Lower leg skin (tissue), 4 donors: ENCODE measurements around the gene ANO10. TPM values are rescaled to one million over a fixed set of nuclear protein-coding genes. Genes with fewer than 3 reads are reported as not detected.

Source experiments
- DNase-seq, 2 donors: peaks; one replicate each; pipeline ENCODE4 v3.0.0-alpha.2; 2019; ENCODE audit warnings: low spot score in 2 of 2
- H3K4me3 ChIP-seq: fragments of 200-600 bp; sonication (generic); 2 replicates; pipeline ENCODE4 v1.5.1; 2017; ENCODE audit warnings: mild to moderate bottlenecking, low read depth; ENCODE audit not compliant: poor library complexity, severe bottlenecking
- POLR2A ChIP-seq, 2 donors: fragments of 450-650 bp; IDR thresholded peaks; one replicate each; pipeline ENCODE4 v1.6.1; 2016 to 2017; ENCODE audit warnings: antibody characterized with exemption in 2 of 2, mild to moderate bottlenecking in 1 of 2, moderate library complexity in 1 of 2
- WGBS, 2 donors: methylation state at CpG; one replicate each; pipeline ENCODE4 v1.1.5; 2018; 5-methylcytosine and 5-hydroxymethylcytosine counted together
- intact Hi-C: fragments of 100-400 bp; cut with DNase I; formaldehyde crosslinking; loops from one replicate; pipeline ENCODE4 v1.15.0; 2023; ENCODE audit warnings: low total_unique reads
- total RNA-seq, 4 donors: library from RNA; depleted of rRNA; stranded (reverse); fragments of >200 nt; gene quantifications; one replicate each; pipeline ENCODE4 v1.1.0, GENCODE V29; 2016
- TF ChIP-seq, protein P1 (sequence below), 3 donors: fragments of 450-650 bp; IDR thresholded peaks; one replicate each; pipeline ENCODE4 v1.5.1; 2016; ENCODE audit warnings: antibody characterized with exemption in 3 of 3, mild to moderate bottlenecking in 3 of 3, moderate library complexity in 2 of 3

The ANO10 gene
- total RNA-seq, 4 donors from 2014 or later = 31.6 to 41.5 (median 37.5) TPM

DNA sequence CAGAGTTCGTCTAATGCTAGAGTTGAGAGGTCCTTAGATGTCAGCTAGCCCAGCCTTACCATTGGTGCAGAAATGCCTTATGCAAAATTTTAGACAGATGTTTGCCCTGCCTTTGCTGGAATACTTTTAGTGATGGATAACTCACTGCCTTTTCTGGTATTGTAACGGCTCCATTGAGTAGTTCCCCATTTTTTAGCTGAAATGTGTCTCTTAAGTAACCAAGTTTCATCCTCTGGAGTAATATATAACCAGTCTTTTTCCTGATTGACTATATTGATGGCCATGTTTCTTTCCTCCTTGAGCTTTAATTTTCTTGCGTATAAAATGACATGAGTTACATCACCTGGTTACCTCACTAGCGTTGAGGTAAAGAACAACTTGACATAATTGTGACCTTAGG is 290.4 kb downstream of the ANO10 start:
- intact Hi-C loops = no loop called here
- WGBS, 2 donors = 70 to 72% methylated on average over 4 of the region's 4 CpGs
- DNase-seq = no peak
- no peak for TF ChIP-seq POLR2A (IDR thresholded peaks at IDR 0.05)
- TF ChIP-seq, protein P1, sequence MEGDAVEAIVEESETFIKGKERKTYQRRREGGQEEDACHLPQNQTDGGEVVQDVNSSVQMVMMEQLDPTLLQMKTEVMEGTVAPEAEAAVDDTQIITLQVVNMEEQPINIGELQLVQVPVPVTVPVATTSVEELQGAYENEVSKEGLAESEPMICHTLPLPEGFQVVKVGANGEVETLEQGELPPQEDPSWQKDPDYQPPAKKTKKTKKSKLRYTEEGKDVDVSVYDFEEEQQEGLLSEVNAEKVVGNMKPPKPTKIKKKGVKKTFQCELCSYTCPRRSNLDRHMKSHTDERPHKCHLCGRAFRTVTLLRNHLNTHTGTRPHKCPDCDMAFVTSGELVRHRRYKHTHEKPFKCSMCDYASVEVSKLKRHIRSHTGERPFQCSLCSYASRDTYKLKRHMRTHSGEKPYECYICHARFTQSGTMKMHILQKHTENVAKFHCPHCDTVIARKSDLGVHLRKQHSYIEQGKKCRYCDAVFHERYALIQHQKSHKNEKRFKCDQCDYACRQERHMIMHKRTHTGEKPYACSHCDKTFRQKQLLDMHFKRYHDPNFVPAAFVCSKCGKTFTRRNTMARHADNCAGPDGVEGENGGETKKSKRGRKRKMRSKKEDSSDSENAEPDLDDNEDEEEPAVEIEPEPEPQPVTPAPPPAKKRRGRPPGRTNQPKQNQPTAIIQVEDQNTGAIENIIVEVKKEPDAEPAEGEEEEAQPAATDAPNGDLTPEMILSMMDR (IDR thresholded peaks at IDR 0.05) = no peak
- H3K4me3 ChIP-seq = no peak overlapping the region

DNA sequence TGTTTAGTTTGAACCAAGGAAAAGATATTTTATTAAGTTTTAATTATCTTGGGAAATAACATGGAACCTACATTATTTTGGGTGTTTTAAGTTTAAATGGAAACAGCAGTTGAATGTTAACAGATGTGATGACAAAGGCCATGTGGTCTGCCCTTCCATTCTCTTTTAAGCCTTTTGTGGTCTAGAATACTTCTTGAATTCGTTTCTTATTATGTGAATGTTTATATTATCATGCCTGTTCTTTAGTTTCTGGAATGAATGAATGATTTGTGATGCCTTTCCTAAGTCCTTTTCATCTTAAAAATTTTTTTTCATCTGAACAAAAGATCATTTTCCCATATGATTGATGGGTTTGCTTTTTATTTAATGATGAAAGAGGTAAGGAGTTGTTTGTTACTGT is 290.8 kb downstream of the ANO10 start:
- TF ChIP-seq POLR2A (IDR thresholded peaks at IDR 0.05) = no peak
- TF ChIP-seq, protein P1 (IDR thresholded peaks at IDR 0.05) = no peak
- no peak overlapping the region for H3K4me3 ChIP-seq
- 50 to 52% methylated on average over 1 of the region's 1 CpG for whole genome bisulfite sequencing, 2 donors
- no peak for DNase-seq
- intact Hi-C loops = no loop called here

DNA sequence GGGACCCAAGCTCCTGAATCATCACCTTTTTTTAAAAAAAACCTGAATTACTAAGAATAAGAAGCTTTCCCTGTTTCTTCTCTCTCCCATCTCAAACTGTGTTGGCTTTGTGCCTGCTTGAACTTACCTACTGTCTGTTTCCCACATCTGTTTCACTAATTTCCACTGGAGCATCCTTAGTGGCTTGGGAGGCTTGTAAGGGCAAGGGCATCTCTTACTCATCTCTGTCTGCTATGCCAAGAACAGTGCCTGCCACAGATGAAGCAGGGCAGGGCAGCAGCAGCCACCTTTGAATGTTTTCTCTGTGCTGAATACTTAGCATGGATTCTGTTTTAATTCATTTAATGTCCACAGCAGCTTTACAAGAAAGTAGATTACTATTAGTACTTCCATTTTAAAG is 293.2 kb downstream of the ANO10 start:
- no peak for DNase-seq
- intact Hi-C loops = no loop called here
- H3K4me3 ChIP-seq = no peak overlapping the region
- TF ChIP-seq, protein P1 (IDR thresholded peaks at IDR 0.05) = no peak
- TF ChIP-seq POLR2A (IDR thresholded peaks at IDR 0.05) = no peak

- DNase-seq = no peak
These were observed 294.2 kb downstream of the ANO10 start for GRCh38 chr3:43327582-43327979.

DNA sequence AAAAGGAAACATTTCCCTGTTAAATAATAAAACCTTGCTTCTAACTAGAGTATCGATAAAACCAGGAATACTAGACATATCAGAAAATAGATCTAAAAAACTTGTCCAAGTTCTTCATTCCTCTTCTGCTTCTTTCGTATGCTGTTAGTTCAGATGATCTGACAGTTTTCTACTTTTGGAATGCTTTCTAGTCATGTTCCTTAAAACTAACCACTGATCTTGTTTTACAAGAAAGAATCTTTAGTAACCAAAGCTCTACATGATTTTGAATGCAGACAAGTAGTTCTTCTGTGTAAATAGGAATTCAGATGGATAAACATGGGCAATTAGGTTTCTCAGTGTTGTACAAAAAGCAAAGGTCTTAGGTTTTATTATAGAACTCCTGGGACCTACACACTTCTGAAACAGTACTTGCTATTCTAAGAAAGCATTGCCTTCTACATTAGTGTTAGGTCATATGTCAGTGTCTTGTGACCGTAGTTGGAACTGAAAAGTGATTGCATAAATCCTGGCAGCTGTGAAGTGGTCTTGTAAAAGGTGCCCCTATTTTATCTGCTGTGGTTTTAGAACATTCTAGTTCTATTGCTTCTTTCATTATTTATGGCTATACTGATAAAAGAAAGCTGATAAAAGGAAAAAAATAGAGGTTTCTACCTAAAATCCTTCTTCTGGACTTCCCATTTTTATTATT is 294.8 kb downstream of the ANO10 start:
- no peak for TF ChIP-seq POLR2A (IDR thresholded peaks at IDR 0.05)
- TF ChIP-seq, protein P1 (IDR thresholded peaks at IDR 0.05) = no peak
- no peak overlapping the region for H3K4me3 ChIP-seq
- peak in 1 of 2 donors; percentile 44 for DNase-seq
- 27 to 31% methylated on average over 3 of the region's 3 CpGs for WGBS, 2 donors
- intact Hi-C loops = no loop called here

More at GRCh38 chr3:43327582-43327979, 294.2 kb downstream of the ANO10 start:
- TF ChIP-seq, protein P1 (IDR thresholded peaks at IDR 0.05) = no peak
- no peak for TF ChIP-seq POLR2A (IDR thresholded peaks at IDR 0.05)
- H3K4me3 ChIP-seq = no peak overlapping the region
- intact Hi-C loops = no loop called here

DNA sequence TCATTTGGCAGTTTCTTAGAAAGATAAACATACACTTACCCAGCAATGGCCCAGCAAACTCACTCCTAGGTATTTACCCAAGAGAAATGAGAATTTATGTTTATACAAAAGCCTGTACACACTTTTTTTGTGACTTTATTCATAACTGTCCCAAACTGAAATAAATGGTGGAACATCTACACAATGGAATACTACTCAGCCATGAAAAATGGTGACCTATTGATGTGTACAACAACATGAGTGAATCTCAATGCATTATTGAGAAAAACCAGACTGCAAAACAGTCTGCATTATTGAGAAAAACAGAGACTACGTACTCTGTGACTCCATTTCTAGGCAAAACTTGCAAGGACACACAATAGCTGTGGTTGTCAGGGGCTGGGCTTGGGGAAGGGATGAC is 298.3 kb downstream of the ANO10 start:
- no peak overlapping the region for H3K4me3 ChIP-seq
- intact Hi-C loops = no loop called here
- 93 to 100% methylated on average over 1 of the region's 1 CpG for WGBS, 2 donors
- no peak for DNase-seq
- no peak for TF ChIP-seq POLR2A (IDR thresholded peaks at IDR 0.05)
- TF ChIP-seq, protein P1 (IDR thresholded peaks at IDR 0.05) = no peak
